T follicular helper cell (primary cell): ENCODE measurements around the gene C21orf91.
"Not testable (repeated sequence)": the region's sequence is repeated elsewhere in the genome, so short reads cannot be mapped to it uniquely, and the experiment has no call there.

Experiments
- DNase-seq: peaks from one replicate; pipeline ENCODE4 v3.0.0-alpha.2; 2020; ENCODE audit warnings: low read depth

Gene C21orf91

GRCh38 chr21:17777072-17777765, 41.9 kb downstream of the C21orf91 start:
- no peak for DNase-seq

GRCh38 chr21:17775431-17776126, 43.6 kb downstream of the C21orf91 start:
- peak; percentile 11 for DNase-seq

DNA sequence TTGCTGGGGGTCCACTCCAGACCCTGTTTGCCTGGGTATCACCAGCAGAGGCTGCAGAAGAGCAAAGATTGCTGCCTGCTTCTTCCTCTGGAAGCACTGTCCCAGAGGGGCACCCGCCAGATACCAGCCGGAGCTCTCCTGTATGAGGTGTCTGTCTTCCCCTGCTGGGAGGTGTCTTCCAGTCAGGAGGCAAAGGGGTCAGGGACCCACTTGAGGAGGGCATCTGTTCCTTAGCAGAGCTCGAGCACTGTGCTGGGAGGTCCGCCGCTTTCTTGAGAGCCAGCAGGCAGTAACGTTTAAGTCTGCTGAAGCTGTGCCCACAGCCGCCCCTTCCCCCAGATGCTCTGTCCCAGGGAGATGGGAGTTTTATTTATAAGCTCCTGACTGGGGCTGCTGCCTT, 44.1 kb downstream of the C21orf91 start:
- DNase-seq, result not testable (repeated sequence)

DNA sequence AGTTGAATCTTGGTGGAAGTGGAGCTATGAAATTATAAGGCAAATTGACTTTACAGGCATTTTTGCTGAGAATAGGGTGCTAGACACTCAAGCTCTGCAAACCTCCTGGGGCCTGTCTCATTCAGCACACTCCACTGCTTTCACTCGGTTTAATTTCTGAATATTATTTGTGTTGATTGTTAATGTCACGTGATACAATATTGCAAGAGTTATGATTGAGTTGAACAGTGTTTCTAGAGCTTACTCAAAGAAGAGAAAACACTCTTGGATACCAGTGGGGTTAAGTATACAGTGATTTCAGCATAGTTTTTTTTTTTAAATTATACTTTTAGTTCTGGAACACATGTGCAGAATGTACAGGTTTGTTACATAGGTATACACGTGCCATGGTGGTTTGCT, 49.7 kb downstream of the C21orf91 start:
- no peak for DNase-seq

DNA sequence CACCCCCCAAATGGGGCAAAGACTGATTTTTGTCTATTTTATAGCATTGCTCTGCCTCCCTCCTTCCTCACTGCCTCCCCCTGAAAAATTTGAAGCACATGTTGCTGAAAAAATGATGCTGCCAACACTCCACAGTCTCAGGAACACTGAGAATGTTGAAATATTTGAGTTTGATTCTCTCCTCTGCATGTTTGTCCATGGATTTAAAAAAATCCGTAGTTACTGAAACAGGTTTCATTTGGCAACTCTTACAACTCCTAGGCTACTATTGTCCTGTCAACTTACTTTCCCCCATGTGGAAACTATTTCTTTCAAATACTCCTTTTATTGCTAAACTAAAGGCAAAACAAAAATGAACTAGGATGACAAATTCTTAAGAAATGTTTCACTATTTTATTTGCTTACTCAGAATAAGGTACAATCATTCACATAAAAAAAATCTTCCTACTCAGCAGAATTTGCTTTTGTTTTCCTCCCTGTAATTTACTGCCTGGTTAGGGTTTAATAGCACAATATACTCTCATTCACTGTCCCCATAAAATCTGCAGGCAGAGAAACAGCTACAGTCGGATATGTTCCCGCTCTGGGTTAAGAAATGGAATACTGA, 50.2 kb downstream of the C21orf91 start:
- no peak for DNase-seq

DNA sequence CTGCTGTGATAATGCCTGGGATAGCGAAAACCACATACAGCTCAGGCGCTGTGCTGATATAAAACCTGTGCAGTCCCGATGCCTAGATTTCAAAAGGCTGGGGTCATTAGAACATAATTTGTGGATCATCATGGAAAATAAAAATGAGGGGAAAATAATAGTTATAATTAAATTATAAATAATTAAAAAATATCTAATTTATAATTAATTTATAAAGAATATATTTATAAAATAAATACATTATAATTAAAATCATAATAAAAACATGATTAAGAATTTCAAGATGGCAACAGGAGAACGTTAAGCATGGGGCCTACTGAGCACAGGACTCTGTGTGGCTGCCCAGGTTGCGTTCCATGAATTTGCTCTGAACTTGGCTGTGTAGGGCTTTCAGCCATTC, 53.9 kb downstream of the C21orf91 start:
- no peak for DNase-seq

GRCh38 chr21:17763288-17764037, 55.7 kb downstream of the C21orf91 start:
- no peak for DNase-seq

DNA sequence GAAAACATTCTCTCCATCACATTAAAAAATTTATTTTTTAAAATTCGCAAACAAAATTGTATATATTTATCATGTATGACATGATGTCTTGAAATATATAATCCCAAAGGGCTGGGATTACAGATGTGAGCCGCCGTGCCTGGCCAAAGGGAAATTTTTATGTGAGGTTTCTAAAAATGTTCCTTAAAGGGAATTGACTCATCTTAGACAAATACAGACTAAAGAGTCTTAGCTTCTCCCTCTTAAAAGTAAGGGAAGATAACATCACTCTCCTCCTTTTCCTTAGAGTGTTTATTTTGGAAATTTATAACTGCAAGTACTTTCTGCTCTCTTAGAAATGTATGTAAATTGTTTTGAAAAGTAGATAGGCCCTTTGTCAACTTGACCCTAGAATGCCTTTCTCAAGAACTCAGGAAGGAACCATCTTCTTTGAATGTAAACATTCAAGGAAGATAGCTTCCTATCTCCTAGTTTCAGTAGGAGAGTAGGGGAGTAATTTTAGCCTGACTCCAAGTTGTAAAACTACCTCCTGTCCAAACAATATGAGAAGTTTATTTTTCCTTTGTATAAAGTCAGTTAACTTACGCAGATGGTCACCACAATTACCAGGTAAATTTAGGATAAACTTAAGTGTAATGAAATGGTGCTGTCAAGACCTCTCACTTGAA, 59.5 kb downstream of the C21orf91 start:
- no peak for DNase-seq

DNA sequence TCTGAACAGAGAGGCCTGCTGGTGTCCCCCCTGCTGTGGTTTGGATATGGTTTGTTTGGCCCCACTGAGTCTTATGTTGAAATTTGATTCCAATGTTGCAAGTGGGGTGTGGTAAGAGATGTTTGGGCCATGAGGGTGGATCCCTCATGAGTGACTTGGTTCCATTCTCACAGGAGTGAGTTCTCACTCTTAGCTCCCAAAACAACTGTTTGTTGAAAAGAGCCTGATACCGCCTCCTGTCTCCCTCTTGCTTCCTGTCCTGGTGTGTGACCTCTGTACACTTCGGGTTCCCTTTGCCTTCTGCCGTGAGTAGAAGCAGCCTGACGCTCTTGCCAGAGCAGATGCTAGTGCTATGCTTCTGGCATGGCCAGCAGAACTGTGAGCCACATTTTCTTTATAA, 60.5 kb downstream of the C21orf91 start:
- DNase-seq, result no peak

DNA sequence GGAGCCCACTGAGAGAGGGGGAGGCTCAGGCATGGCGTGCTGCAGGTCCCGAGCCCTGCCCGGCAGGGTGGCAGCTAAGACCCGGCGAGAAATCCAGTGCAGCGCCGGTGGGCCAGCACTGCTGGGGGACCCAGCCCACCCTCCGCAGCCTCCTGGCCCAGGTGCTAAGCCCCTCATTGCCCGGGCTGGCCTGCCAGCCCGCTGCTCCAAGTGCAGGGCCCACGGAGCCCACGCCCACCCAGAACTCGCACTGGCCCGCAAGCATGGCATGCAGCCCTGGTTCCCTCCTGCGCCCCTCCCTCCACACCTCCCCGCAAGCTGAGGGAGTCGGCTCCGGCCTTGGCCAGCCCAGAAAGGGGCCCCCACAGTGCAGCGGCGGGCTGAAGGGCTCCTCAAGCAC, 61.5 kb downstream of the C21orf91 start:
- no peak for DNase-seq

- DNase-seq, result no peak
Observed at GRCh38 chr21:17753736-17754135, 65.4 kb downstream of the C21orf91 start.

DNA sequence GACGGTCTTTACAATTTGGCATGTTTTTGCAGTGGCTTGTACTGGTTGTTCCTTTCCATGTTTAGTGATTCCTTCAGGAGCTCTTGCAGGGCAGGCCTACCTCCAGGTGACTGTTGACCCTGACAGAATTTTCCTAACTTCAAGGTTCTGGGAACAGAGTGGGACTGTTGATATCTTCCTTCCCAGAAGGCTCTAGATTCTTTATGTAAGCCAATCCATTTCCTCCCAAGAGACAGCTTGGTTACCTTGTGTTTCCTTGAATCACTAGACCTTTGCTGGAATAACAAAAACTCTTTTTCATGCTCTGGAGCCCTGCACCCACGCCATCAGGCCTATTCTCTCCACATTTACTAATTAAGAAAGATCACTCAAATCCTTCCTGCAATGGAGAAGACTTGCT, 67.0 kb downstream of the C21orf91 start:
- DNase-seq, result no peak

GRCh38 chr21:17746920-17747319, 72.2 kb downstream of the C21orf91 start:
- no peak for DNase-seq

DNA sequence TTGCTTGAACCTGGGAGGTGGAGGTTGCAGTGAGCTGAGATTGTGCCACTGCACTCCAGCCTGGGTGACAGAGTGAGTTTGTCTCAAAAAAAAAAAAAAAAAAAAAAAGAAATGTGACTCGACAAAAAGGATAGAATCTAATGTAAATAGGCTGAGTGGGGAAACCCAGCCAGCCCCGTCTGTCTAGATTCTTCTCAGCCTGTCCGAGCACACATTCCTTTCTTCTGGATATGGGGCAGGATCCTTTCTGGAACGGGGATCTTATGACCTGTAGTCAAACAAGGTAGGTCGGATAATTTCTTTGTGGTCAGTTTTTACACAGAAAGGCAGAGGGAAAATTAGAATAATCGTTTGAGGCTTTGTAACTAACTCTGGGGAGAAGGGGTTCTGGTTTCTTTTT, 74.1 kb downstream of the C21orf91 start:
- DNase-seq, result no peak

GRCh38 chr21:17742940-17743592, 76.1 kb downstream of the C21orf91 start:
- DNase-seq, result no peak

- DNase-seq, result no peak
Observed at GRCh38 chr21:17742181-17742580, 77.0 kb downstream of the C21orf91 start.
